Fibroblast of lung (primary cell): ENCODE results near the gene GAK. TPM values are rescaled to one million over a fixed set of nuclear protein-coding genes. Genes with fewer than 3 reads are reported as not detected.

ENCODE experiments used
- DNase-seq, 2 donors: peaks; one replicate each; pipeline versions ENCODE4 v3.0.0 to v3.0.0-alpha.2; 2010; ENCODE audit warnings: low read depth in 2 of 2
- H2AFZ ChIP-seq: 2 replicates; pipeline ENCODE4 v1.5.1; 2012; ENCODE audit warnings: low read length, control low read depth, inconsistent platforms
- H3K27ac ChIP-seq: 2 replicates; pipeline ENCODE4 v1.5.1; 2011; ENCODE audit warnings: low read length, control low read depth; ENCODE audit not compliant: insufficient read depth
- H3K27me3 ChIP-seq: 2 replicates; pipeline ENCODE4 v1.5.1; 2011; ENCODE audit warnings: mild to moderate bottlenecking, low read length; ENCODE audit not compliant: control insufficient read depth, insufficient read depth
- H3K36me3 ChIP-seq: 2 replicates; pipeline ENCODE4 v1.5.1; 2011; ENCODE audit warnings: low read length; ENCODE audit not compliant: control insufficient read depth, insufficient read depth
- H3K4me1 ChIP-seq: 2 replicates; pipeline ENCODE4 v1.5.1; 2011; ENCODE audit warnings: low read length; ENCODE audit not compliant: control insufficient read depth, insufficient read depth; ENCODE audit errors: extremely low read depth
- H3K4me2 ChIP-seq: 2 replicates; pipeline ENCODE4 v1.5.1; 2011; ENCODE audit warnings: low read length, control low read depth; ENCODE audit not compliant: insufficient read depth; ENCODE audit errors: extremely low read depth
- H3K4me3 ChIP-seq, 4 experiments: fragments of 200-600 bp in 1 of 4; sonication (generic) in 1 of 4; replicated peaks in 1 of 4; 2 replicates each; pipeline ENCODE4 v1.5.1; 2011 to 2016; ENCODE audit warnings: low read length in 4 of 4, low read depth in 3 of 4, mild to moderate bottlenecking in 3 of 4, control low read depth in 2 of 4, inconsistent platforms in 1 of 4, mixed read lengths in 1 of 4; ENCODE audit not compliant: insufficient read depth in 1 of 4; ENCODE audit errors: control extremely low read depth in 1 of 4
- H3K79me2 ChIP-seq: 2 replicates; pipeline ENCODE4 v1.5.1; 2012; ENCODE audit warnings: mild to moderate bottlenecking, low read length, inconsistent platforms; ENCODE audit not compliant: control insufficient read depth, insufficient read depth
- H3K9ac ChIP-seq: 2 replicates; pipeline ENCODE4 v1.5.1; 2011; ENCODE audit warnings: mild to moderate bottlenecking, low read length, control low read depth; ENCODE audit not compliant: insufficient read depth
- H3K9me3 ChIP-seq: 2 replicates; pipeline ENCODE4 v1.5.1; 2012; ENCODE audit warnings: low read depth, low read length; ENCODE audit not compliant: control insufficient read depth, insufficient read depth
- H4K20me1 ChIP-seq: 2 replicates; pipeline ENCODE4 v1.5.1; 2011; ENCODE audit warnings: low read length; ENCODE audit not compliant: control insufficient read depth, insufficient read depth; ENCODE audit errors: extremely low read depth
- EZH2 ChIP-seq: IDR thresholded peaks from 2 replicates; pipeline ENCODE4 v1.5.1; 2012; ENCODE audit warnings: low read length, control low read depth, mild to moderate bottlenecking; ENCODE audit errors: missing control alignments
- polyA plus RNA-seq, 2 donors: library from polyadenylated mRNA; depleted of rRNA in 1 of 2; stranded (reverse) in 1 of 2; unstranded in 1 of 2; fragments of >200 nt; gene quantifications; 2 replicates each; pipeline ENCODE4 v1.2.1, GENCODE V29; 2011 to 2012; ENCODE audit warnings: missing spikeins in 1 of 2
- total RNA-seq: library from RNA; depleted of rRNA; stranded (reverse); fragments of >200 nt; gene quantifications from 2 replicates; pipeline ENCODE4 v1.2.1, GENCODE V29; 2014
- TF ChIP-seq, protein P1 (sequence below), 2 donors: IDR thresholded peaks in 1 of 2; conservative IDR thresholded peaks in 1 of 2; 1 replicate in 1 of 2; 2 replicates in 1 of 2; pipeline ENCODE4 v1.5.1; 2011 to 2012; ENCODE audit warnings: low read length in 2 of 2, control low read depth in 1 of 2, inconsistent platforms in 1 of 2, low read depth in 1 of 2, mild to moderate bottlenecking in 1 of 2

GAK gene
- total and polyA plus RNA-seq, 2 donors (not counting 1 experiment from before 2014, with no cell fraction given) = 10.1 to 48.2 TPM

- Histone ChIP-seq H3K9ac (no peak overlapping the region), H3K79me2 (no peaks in the 10 kb centered on the region), H3K27ac (no peak overlapping the region), H3K4me1 (no peaks in the 10 kb centered on the region), H4K20me1 (no peaks in the 10 kb centered on the region), H2AFZ (no peak overlapping the region), H3K9me3 (no peaks in the 10 kb centered on the region), H3K4me2 (no peak overlapping the region), H3K27me3 (no peaks in the 10 kb centered on the region), H3K4me3 (no peak overlapping the region), H3K36me3 (peaks cover 30% of the 10 kb centered on the region)
- DNase-seq = no peak
- TF ChIP-seq, protein P1, sequence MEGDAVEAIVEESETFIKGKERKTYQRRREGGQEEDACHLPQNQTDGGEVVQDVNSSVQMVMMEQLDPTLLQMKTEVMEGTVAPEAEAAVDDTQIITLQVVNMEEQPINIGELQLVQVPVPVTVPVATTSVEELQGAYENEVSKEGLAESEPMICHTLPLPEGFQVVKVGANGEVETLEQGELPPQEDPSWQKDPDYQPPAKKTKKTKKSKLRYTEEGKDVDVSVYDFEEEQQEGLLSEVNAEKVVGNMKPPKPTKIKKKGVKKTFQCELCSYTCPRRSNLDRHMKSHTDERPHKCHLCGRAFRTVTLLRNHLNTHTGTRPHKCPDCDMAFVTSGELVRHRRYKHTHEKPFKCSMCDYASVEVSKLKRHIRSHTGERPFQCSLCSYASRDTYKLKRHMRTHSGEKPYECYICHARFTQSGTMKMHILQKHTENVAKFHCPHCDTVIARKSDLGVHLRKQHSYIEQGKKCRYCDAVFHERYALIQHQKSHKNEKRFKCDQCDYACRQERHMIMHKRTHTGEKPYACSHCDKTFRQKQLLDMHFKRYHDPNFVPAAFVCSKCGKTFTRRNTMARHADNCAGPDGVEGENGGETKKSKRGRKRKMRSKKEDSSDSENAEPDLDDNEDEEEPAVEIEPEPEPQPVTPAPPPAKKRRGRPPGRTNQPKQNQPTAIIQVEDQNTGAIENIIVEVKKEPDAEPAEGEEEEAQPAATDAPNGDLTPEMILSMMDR (conservative IDR thresholded peaks at IDR 0.05 in 1 of 2, IDR thresholded peaks at IDR 0.05 in 1 of 2; ENCODE audit: low read depth in 1 of 2, low read length in 2 of 2) = no peak
- TF ChIP-seq EZH2 = no peak
Observed at GRCh38 chr4:893995-894705, 38.0 kb downstream of the GAK start.

- peaks cover 33% of the 10 kb centered on the region for H3K36me3 ChIP-seq
Observed at GRCh38 chr4:893276-893994, 38.7 kb downstream of the GAK start.

GRCh38 chr4:892780-893179, 39.3 kb downstream of the GAK start:
- Histone ChIP-seq H3K79me2 (no peaks in the 10 kb centered on the region), H2AFZ (no peak overlapping the region), H3K36me3 (peaks cover 37% of the 10 kb centered on the region)

More at GRCh38 chr4:893276-893994, 38.7 kb downstream of the GAK start:
- Histone ChIP-seq H3K27ac (no peak overlapping the region), H2AFZ (no peak overlapping the region), H4K20me1 (no peaks in the 10 kb centered on the region), H3K27me3 (no peaks in the 10 kb centered on the region), H3K79me2 (no peaks in the 10 kb centered on the region), H3K4me3 (no peak overlapping the region), H3K9ac (no peak overlapping the region), H3K4me2 (no peak overlapping the region), H3K9me3 (no peaks in the 10 kb centered on the region), H3K4me1 (no peaks in the 10 kb centered on the region)
- TF ChIP-seq, protein P1 (conservative IDR thresholded peaks at IDR 0.05 in 1 of 2, IDR thresholded peaks at IDR 0.05 in 1 of 2; ENCODE audit: low read depth in 1 of 2, low read length in 2 of 2) = no peak
- no peak for TF ChIP-seq EZH2
- no peak for DNase-seq

More at GRCh38 chr4:892780-893179, 39.3 kb downstream of the GAK start:
- no peak for DNase-seq
- Histone ChIP-seq H3K9me3 (no peaks in the 10 kb centered on the region), H3K4me2 (no peak overlapping the region), H3K27ac (no peak overlapping the region), H3K4me3 (no peak overlapping the region), H3K4me1 (no peaks in the 10 kb centered on the region), H3K27me3 (no peaks in the 10 kb centered on the region), H4K20me1 (no peaks in the 10 kb centered on the region), H3K9ac (no peak overlapping the region)
- TF ChIP-seq, protein P1 (conservative IDR thresholded peaks at IDR 0.05 in 1 of 2, IDR thresholded peaks at IDR 0.05 in 1 of 2; ENCODE audit: low read depth in 1 of 2, low read length in 2 of 2) = no peak
- no peak for TF ChIP-seq EZH2
